OCI-LY7 (cell line): Measurements from ENCODE around the gene TOP2B. TPM values are rescaled to one million over a fixed set of nuclear protein-coding genes. Genes with fewer than 3 reads are reported as not detected.

Experiments
- BruUV-seq: library from RNA; stranded (reverse); fragments of 400-500 nt; replicated peaks from 2 replicates; lab custom pipeline; 2021; lab: Mats Ljungman, UMichigan
- CTCF ChIA-PET: fragments of 300-600 bp; sonication (Branson Sonifier 250); formaldehyde crosslinking; loops from one replicate; lab custom pipeline; 2022; ENCODE audit warnings: antibody characterized with exemption; ENCODE audit not compliant: unreplicated experiment; lab: Charles Lee
- POLR2A ChIA-PET: fragments of 300-600 bp; sonication (Branson Sonifier 250); formaldehyde crosslinking; loops from one replicate; lab custom pipeline; 2022; ENCODE audit warnings: antibody characterized with exemption; lab: Charles Lee
- DNase-seq: peaks from one replicate; pipeline ENCODE4 v3.0.0-alpha.2; 2015; ENCODE audit warnings: low spot score
- H2AFZ ChIP-seq: fragments of 200-600 bp; sonication (generic), shearing (Covaris generic); 2 replicates; pipeline ENCODE4 v1.6.1; 2014; ENCODE audit warnings: mild to moderate bottlenecking, antibody characterized with exemption, low read length, moderate library complexity
- H3K27ac ChIP-seq: fragments of 200-600 bp; sonication (generic); 2 replicates; pipeline ENCODE4 v1.5.1; 2014; ENCODE audit warnings: mixed run types, low read depth, mild to moderate bottlenecking, moderate library complexity, low read length, inconsistent platforms; ENCODE audit not compliant: poor library complexity, severe bottlenecking
- H3K36me3 ChIP-seq: fragments of 200-600 bp; sonication (generic); 2 replicates; pipeline ENCODE4 v1.6.1; 2014; ENCODE audit warnings: mild to moderate bottlenecking, antibody characterized with exemption, low read length, moderate library complexity, mixed read lengths; ENCODE audit not compliant: insufficient read depth
- H3K4me1 ChIP-seq: fragments of 200-600 bp; sonication (generic); 2 replicates; pipeline ENCODE4 v1.5.1; 2014; ENCODE audit warnings: mild to moderate bottlenecking, low read length; ENCODE audit not compliant: insufficient read depth, poor library complexity, severe bottlenecking
- H3K4me2 ChIP-seq: fragments of 200-600 bp; sonication (generic); 2 replicates; pipeline ENCODE4 v1.6.1; 2014; ENCODE audit warnings: mild to moderate bottlenecking, low read length
- H3K4me3 ChIP-seq: fragments of 200-600 bp; sonication (generic); 2 replicates; pipeline ENCODE4 v1.5.1; 2014; ENCODE audit warnings: mild to moderate bottlenecking, low read depth, low read length; ENCODE audit not compliant: poor library complexity, severe bottlenecking
- H3K79me2 ChIP-seq: fragments of 200-600 bp; sonication (generic); 2 replicates; pipeline ENCODE4 v1.6.1; 2016; ENCODE audit warnings: low read depth, mild to moderate bottlenecking, low read length, moderate library complexity, mixed read lengths; ENCODE audit not compliant: insufficient read depth
- H3K9me2 ChIP-seq: fragments of 200-600 bp; sonication (generic); 2 replicates; pipeline ENCODE4 v1.6.1; 2016; ENCODE audit warnings: mild to moderate bottlenecking, low read length, mixed read lengths; ENCODE audit not compliant: insufficient read depth
- H3K9me3 ChIP-seq: fragments of 200-600 bp; sonication (generic); 2 replicates; pipeline ENCODE4 v1.6.1; 2014; ENCODE audit warnings: mild to moderate bottlenecking, mixed run types, low read length, mixed read lengths
- H4K20me1 ChIP-seq: fragments of 200-600 bp; sonication (generic); 2 replicates; pipeline ENCODE4 v1.6.1; 2014; ENCODE audit warnings: mild to moderate bottlenecking, antibody characterized with exemption, low read length, moderate library complexity, mixed read lengths; ENCODE audit not compliant: insufficient read depth
- EZH2phosphoT487 ChIP-seq: fragments of 200-600 bp; sonication (generic); IDR thresholded peaks from 2 replicates; pipeline ENCODE4 v1.6.1; 2018; ENCODE audit warnings: low read depth, borderline replicate concordance, mild to moderate bottlenecking, mixed run types, antibody characterized with exemption, low read length, moderate library complexity, mixed read lengths
- intact Hi-C: fragments of 100-400 bp; cut with micrococcal nuclease; formaldehyde crosslinking; loops from one replicate; pipeline ENCODE4 v1.10.0; 2022; ENCODE audit not compliant: unreplicated experiment
- total RNA-seq, 2 experiments: library from RNA; depleted of rRNA in 1 of 2; stranded (reverse); fragments of >200 nt in 1 of 2; shearing (Covaris generic) in 1 of 2; gene quantifications; 2 replicates each; pipeline ENCODE4 v1.2.3, GENCODE V29; 2014 to 2022
- TF ChIP-seq, protein P1 (sequence below): fragments of 200-600 bp; sonication (generic); conservative IDR thresholded peaks from 2 replicates; pipeline ENCODE4 v1.5.1; 2014; ENCODE audit warnings: mild to moderate bottlenecking, antibody characterized with exemption, low read length, moderate library complexity, mixed read lengths

TOP2B gene
- total RNA-seq, 2 experiments from 2014 or later = 162 to 264 TPM

DNA sequence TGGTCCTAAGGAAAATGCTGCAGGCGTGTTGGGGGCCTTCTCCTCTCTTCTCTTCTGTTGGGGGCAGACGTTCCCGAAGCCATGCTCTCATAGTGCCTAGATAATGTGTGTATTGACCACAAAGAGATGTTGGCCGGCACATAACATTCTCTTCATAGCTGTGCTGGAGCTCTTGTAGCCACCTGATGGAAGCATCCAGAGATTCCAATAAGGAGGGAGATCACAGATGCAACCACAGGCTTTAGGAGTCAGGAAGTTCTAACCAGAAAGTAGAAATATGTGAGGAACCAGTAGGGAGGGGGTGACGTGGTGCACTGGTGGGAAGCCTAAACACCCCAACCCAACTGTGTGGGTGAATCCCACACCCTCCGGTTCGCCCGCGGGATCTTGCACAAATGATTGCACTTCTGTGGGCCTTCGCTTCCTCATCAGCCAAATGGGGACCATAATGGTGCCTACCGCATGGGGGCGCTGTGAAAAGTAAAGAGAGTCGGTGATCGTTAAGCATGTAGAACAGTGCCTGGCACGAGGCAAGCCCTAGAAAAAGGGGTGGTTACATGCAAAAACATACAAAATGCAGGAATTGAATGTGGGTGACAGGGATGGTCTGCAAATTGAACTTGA, 87.8 kb downstream of the TOP2B start:
- no peak overlapping the region for H3K4me2 ChIP-seq
- no TSS peak for BruUV-seq
- no peaks in the 10 kb centered on the region for H3K4me1 ChIP-seq
- no peak overlapping the region for H3K4me3 ChIP-seq
- H3K36me3 ChIP-seq = no peaks in the 10 kb centered on the region
- DNase-seq = no peak
- H3K27ac ChIP-seq = no peak overlapping the region
- no peaks in the 10 kb centered on the region for H4K20me1 ChIP-seq
- ChIA-PET POLR2A (no interaction called here), CTCF (no interaction called here)
- no peaks in the 10 kb centered on the region for H3K9me3 ChIP-seq
- intact Hi-C loops = no loop called here
- TF ChIP-seq, protein P1, sequence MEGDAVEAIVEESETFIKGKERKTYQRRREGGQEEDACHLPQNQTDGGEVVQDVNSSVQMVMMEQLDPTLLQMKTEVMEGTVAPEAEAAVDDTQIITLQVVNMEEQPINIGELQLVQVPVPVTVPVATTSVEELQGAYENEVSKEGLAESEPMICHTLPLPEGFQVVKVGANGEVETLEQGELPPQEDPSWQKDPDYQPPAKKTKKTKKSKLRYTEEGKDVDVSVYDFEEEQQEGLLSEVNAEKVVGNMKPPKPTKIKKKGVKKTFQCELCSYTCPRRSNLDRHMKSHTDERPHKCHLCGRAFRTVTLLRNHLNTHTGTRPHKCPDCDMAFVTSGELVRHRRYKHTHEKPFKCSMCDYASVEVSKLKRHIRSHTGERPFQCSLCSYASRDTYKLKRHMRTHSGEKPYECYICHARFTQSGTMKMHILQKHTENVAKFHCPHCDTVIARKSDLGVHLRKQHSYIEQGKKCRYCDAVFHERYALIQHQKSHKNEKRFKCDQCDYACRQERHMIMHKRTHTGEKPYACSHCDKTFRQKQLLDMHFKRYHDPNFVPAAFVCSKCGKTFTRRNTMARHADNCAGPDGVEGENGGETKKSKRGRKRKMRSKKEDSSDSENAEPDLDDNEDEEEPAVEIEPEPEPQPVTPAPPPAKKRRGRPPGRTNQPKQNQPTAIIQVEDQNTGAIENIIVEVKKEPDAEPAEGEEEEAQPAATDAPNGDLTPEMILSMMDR = 0 out of 2 replicates have a peak, but pooled peaks have one; percentile 24
- TF ChIP-seq EZH2phosphoT487 = no peak
- no peak overlapping the region for H2AFZ ChIP-seq
- H3K79me2 ChIP-seq = no peaks in the 10 kb centered on the region
- no peaks in the 10 kb centered on the region for H3K9me2 ChIP-seq

DNA sequence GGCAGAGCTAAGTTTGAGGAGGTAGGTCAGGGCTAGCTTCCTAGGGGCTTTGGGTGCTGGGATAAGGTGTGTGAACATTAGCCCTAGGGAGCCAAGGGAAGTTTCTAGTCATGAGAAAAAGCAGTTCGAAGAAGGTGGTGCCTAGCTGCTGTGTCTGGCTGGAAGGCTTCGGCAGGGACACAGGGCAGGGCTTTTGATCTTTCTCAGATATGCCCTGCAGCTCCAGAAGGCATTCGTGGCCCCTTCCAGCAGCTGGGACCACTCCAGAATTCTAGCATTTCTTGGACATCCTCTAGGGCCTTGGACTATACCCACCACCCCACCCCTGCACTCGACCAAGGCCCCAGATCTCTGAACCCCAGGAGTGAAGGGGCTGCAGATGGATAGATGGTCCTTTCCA, 88.6 kb downstream of the TOP2B start:
- Histone ChIP-seq H2AFZ (no peak overlapping the region), H3K79me2 (no peaks in the 10 kb centered on the region), H4K20me1 (no peaks in the 10 kb centered on the region), H3K4me1 (no peaks in the 10 kb centered on the region), H3K9me2 (no peaks in the 10 kb centered on the region), H3K27ac (no peak overlapping the region), H3K36me3 (no peaks in the 10 kb centered on the region), H3K4me3 (no peak overlapping the region), H3K4me2 (no peak overlapping the region), H3K9me3 (no peaks in the 10 kb centered on the region)
- TF ChIP-seq, protein P1 = no peak
- no peak for TF ChIP-seq EZH2phosphoT487
- CTCF ChIA-PET = no interaction called here
- BruUV-seq = no TSS peak
- intact Hi-C loops = no loop called here
- DNase-seq = no peak
- POLR2A ChIA-PET = no interaction called here

DNA sequence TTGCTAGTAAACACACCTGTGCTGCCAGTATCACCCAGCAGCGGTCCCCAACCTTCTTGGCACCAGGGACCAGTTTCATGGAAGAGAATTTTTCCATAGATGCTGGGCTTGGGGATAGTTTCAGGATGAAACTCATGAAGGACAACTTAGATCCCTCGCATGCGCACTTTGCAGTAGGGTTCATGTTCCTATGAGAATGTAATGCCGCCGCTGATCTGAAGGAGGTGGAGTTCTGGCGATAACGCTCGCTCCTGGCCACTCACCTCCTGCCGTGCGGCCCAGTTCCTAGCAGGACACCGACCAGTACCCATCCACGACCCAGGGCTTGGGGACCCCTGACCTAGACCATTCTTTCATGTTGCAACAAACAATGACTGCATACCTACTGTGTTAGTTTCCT, 89.7 kb downstream of the TOP2B start:
- Histone ChIP-seq H3K4me2 (no peak overlapping the region), H3K36me3 (no peaks in the 10 kb centered on the region), H3K4me1 (no peaks in the 10 kb centered on the region), H3K27ac (no peak overlapping the region), H2AFZ (no peak overlapping the region), H3K9me3 (no peaks in the 10 kb centered on the region), H3K4me3 (no peak overlapping the region), H3K9me2 (no peaks in the 10 kb centered on the region), H4K20me1 (no peaks in the 10 kb centered on the region), H3K79me2 (no peaks in the 10 kb centered on the region)
- intact Hi-C loops = no loop called here
- TF ChIP-seq EZH2phosphoT487 = no peak
- POLR2A ChIA-PET = no interaction called here
- DNase-seq = no peak
- BruUV-seq = no TSS peak
- CTCF ChIA-PET = no interaction called here
